Tongue (tissue), 2 donors: ENCODE measurements around the gene ASIC2. TPM values are rescaled to one million over a fixed set of nuclear protein-coding genes. Genes with fewer than 3 reads are reported as not detected.

Experiments
- DNase-seq: peaks from one replicate; pipeline ENCODE4 v3.0.0-alpha.2; 2015
- total RNA-seq: library from RNA; depleted of rRNA; stranded (reverse); fragments of >200 nt; gene quantifications from one replicate; pipeline ENCODE4 v1.2.3, GENCODE V29; 2014

Gene ASIC2
- total RNA-seq, 1 donor from 2014 or later, result 0.10 TPM

DNA sequence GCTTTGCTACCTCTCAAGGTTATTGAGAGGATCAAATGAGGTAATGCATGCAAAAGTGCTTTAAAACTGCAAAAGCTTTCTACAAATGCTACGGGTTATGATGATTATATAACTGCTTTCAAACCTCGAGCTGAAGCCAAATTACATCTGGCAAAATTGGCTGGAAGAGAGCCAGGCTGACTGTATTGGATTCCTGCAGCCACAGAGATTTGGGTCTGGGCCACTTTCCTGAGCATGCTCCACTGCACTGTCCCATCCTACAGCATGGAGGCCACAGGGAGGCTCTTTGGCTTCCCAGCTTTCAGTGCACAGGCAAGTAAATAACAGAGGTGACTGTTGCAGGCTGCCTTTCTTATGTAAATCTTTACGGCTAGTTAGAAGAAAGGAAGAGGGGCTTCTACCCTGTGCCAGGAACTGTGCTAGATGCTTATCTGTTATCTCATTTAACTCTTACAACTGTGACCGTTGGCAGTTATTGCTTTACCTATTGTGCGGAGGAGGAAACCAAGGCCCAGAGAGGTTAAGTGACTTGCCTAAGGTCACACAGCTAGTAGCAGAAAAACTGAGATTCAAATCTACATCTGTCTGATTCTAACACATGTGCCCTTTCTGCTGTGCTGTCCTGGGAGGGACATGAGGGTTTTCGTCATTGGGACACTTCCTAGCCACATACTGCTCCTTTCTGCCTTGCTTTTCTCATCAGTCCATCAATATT lies 179.7 kb downstream of the ASIC2 start:
- DNase-seq, result peak; percentile 88

DNA sequence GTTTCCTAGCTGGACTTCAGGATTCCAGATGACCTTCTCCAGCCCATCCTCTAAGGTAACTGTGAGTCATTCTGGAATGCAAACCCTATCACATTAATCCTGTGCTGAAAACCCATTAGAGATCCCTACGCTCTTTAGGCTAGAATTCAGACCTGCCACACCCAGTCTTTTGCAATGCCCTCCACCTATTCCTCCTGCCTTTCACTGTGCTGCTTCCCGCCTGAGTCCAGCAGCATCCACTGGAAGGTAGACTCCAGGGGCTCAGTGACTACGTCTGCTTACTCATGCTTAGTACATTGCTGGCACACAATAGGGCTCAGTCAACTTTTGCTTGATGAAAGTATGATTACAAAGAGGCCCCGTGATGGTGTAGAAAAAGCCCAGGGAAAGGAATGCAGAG lies 180.3 kb downstream of the ASIC2 start:
- DNase-seq, result no peak

DNA sequence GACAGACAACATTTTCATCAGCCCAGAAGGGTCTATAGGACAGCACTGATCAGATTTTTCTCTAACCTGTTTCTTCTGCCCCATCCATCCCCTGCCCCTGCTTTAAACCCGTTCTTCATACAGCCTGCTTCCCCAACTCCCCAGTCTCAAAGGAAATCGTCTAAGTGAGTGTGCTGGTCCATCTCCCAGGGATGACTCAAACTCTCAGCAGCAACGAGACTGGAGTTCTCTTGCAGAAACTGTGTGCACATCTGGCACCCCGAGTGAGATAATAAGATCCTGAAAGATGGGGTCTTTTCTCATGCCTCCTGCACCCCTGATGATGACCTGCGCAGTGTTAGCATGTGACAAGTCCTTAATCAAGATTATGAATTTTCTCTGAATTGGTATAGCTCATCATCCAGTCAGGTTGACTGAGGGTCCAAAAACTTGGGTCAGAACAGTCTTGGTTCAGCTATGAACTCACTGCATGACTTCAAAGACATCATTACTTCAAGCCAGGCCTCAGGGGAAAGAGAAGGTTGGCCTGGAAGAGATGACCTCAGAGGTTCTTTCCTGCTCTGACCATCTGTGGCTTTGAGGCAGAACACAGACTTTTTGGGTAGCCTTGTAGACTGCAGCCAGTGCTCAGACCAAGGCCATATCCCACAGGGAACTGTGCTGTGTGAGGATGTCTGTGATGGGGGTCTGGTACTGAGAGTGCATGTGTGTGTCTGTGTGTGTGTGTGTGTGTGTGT lies 183.6 kb downstream of the ASIC2 start:
- DNase-seq, result no peak

DNA sequence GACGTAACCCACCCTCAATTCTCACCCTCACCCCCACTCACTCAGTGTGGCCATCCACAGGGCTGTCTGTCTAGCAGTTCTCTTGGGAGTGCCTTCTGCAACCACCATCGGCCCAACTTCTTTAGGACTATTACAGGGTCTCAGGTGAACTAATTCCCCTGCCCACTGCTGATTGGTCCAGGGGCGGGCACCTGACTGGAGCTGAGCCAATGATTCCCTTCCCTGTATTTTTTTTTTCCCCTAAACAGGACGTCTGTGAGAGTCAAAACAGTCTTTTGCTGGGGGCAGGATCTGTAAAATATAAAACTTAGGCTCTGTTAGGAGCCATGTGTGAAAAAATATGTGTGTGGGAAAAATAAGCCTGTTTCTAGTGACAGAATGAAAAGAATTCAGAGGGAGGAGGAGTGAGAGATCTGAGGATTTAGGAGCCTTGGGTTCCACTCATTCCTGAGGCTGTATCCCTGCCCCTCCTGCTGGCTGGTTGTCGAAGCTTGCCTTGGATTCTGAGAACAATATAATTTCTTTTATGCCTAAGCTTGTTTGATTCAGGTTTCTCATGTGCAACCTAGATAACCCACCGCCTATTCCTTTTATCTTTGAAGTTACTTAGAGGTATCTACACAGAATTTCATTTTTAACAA lies 186.4 kb downstream of the ASIC2 start:
- DNase-seq, result no peak

DNA sequence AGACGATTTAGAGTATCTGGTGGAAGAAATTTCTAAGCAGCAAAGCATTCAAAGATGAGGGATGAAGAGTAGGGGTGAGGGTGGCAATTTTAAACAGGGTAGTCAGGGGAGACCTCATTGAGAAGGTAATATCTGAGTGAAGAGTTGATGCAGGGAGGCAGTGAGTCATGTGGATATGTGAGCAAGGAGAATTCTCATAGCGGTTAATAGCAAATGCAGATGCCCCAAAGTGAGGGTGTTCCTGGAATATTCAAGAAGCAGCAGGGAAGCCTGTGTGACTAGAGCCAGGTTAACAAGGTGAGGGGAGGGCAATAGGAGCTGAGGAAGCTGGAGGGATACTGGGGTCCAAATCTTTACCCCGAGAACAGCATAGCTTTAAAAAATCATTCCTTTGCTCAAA lies 187.2 kb downstream of the ASIC2 start:
- DNase-seq, result no peak

DNA sequence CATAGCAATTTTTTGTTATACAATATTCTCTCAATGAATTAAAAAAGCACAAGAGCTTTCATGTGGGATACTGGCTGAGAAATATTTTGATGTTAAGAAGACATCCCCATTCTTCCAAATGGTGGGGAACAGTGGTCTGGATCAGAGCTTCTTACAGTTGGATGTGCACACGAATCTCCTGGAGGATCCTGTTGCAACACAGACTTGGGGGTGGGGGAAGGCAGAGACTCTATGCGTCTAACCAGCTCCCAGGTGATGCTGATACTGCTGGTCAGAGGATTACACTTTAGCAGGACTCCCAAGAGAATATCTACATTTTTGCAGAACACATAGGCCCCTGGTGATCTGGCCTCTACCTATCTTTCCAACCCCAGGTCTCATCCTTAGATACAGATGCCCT lies 193.2 kb downstream of the ASIC2 start:
- DNase-seq, result no peak

DNA sequence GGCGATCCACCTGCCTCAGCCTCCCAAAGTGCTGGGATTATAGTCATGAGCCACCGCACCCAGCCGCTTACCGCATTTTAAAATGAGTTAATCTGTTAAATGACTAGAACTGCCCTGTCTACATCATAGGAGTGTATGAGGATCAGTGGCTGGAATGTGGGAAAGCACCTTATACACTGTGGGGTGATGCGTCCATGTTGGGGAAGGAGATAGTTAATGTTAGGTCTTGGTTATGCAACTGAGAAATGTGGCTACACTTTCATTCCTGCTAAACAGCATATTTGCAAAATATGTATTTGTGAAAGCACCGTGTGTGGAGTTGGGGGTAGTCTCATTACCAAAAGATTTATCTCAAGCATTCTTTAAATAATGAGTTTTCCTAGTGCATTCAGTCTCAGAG lies 193.8 kb downstream of the ASIC2 start:
- DNase-seq, result no peak

DNA sequence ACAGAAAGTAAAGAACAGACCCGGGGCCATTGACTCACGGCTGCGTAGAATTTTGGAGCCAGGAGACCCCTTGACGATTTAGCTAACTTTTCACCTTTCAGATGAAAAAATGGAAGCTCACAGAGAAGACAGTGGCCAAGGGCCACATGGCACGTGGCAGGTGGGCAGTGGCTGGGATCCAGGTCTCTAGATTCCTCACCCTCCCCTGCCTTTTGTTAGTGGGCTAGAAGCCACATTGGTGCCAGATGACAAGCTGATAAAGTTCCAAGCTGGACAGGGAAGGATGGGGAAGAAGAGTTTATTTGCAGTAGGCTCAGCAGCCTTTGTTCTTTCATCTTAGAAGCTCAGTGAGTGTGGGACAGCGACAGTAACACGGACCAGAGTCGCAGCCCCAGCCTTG lies 195.7 kb downstream of the ASIC2 start:
- DNase-seq, result no peak

DNA sequence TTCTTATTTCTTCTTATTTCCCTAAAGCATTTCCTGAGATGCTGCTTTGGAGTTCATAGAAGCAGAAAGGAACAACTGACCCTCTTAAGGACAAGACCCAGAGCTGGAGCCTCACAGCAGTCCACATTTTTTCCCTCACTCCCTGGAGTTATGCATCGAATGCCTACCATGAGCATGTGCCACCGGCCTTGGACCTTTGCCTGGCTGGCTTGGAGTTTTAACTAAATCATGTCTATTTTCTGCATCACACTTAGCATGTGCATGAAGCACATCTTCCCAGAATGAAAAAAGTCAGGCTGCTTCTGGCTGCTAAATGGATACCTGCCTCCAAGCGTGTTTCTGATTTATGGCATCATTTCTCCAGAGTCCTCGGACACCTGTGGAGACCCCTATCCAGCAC lies 196.9 kb downstream of the ASIC2 start:
- DNase-seq, result no peak

DNA sequence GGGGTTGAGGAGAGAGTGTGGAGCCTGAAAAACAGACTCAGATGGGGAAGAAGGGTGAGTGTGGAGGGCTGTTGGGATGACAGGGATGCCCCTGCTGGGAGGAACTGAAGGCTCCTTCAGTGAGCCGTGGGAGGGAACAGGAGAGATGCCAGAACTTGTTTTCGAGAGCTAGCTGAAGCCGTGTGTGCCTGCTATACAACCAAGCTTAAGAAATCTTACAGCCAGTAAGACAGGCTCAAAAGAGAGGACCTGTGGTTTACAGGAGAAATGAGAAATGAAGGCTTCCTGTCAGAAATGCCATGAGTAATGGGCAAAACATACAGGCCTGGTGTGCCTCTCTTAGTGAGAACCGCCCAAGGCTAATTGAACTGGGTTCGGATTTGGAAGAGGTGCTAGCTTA lies 201.8 kb downstream of the ASIC2 start:
- DNase-seq, result peak; percentile 19

DNA sequence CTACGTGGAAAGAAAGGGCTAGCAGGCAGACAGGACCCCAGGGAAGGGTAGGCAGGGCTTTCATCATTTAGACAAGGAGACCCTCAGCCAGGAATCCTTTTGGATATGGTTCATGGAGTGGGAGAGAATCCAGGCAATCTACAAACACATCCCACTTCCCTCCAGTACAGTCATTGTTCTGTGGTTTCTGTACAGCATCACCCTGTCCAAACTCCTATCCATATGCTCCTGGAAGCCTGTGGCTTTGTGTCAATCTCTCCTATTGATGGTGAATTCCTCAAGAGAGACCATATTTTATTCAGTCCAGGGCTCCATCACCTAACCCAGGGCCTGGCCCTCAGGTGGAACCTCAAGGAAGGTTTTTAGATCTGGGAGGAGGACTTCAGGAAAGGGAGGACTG lies 202.3 kb downstream of the ASIC2 start:
- DNase-seq, result no peak

DNA sequence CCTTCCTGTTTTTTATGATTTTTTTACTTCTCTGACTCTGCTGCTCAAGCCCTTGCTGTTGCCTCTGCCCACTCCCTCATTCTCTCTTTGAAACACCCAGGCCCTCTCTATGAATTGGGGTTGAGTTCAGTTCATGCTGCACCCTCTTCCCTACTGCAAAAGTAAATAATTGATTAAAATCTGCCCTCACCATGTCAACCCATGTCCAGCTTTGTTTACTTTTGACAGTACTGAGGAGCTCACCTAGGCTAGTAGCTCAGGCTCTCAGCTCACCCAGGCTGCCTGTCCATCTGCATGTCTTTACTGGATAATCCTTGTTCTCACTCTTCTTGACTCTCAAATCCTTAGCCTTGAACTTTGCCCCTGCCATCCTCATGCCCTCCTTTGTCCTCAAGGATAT lies 206.2 kb downstream of the ASIC2 start:
- no peak for DNase-seq

DNA sequence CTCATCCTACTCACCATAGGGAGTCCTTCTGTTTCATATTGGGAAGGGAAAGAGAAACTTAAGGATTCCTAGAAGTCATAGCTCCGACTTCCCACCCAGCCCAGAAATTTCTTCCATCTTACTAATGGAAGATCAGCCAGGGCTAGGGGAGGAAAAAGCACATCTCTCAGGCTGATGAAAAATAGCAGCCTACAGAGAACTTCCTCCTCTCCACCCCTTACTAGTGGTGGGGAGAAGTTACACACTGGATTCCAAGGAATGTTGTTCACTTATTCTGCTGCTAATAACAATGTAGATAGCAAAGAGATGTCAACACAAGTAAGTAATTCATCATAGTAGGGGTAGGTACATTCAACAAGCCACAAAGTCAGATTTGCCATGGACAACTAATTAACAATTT lies 207.1 kb downstream of the ASIC2 start:
- DNase-seq, result no peak

DNA sequence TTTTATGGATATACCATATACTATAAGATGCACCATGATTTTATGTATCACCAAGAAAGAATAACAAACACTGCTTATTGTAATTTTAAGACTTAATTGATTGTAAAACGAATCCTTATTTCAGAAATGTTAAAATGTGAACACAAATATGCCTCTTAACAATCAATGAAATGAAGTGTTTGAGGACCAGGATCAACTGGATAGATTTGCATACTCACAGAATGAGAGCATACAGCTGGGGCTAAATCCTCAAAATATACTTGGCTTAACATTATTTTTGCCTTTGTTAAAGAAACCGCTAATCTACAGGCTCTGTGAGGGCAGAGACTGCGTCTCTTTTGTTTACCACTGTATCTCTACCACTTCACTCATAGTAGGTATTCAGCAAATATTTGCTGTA lies 207.8 kb downstream of the ASIC2 start:
- no peak for DNase-seq

DNA sequence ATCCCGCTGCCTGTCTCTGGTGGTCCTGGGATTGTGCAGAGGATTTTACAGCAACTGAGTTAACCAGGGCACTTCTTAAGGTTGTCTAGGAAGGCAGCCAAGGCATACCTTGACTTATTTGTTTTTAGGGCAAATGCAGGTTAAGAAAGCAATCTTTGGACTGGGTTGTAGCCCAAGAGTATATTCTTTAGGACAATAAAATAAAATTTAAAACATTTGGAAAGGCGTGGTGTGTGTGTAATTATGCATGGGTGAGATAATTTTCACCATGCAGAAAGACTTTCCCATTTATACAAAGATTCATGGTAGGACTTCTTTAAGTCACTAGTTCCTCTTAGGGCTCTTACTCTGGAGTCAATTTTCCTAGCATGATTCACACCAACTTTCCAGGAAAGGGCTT lies 208.3 kb downstream of the ASIC2 start:
- no peak for DNase-seq

DNA sequence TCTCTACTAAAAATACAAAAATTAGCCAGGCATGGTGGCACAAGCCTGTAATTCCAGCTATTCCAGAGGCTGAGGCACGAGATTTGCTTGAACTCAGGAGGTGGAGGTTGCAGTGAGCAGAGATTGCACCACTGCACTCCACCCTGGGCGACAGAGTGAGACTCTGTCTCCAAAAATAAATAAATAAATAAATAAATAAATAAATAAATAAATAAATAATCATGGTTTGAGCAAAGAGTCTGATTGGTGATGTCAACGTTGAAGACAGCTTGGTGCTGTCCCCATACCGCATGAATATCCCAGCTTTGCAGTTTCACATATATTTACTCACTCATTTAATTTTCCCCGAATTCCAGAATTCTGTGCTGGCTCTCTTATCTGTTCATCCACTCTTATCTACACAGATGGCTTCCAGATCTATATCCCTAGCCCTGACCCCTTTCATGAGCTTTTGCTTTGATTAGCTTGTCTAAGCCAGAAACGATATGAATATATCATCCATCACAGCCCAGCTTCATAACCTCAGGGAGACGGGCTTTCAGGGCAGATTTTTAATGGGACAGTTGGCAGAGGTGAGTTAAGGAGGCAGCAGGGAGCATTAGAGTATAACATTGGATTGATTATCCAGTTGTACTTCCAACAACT lies 210.4 kb downstream of the ASIC2 start:
- no peak for DNase-seq

DNA sequence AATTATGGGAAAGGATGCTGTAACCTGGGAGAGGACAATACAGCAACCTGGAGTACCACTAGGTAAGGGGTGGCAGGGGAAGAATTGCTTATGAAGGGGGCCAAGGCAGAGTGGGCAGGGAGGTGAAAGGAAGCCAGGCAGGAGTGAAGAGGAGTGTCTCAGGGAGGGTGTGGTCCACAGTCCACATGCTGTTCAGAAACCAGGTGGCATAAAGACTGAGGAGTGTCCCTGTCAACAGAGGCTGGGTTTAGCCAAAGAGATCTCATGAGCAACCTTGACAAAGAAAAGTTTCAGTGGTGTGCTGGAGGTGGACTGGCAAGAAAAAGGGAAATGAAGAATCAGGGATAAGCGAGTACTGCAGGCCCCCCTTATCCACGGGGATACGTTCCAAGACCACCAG lies 213.0 kb downstream of the ASIC2 start:
- no peak for DNase-seq

DNA sequence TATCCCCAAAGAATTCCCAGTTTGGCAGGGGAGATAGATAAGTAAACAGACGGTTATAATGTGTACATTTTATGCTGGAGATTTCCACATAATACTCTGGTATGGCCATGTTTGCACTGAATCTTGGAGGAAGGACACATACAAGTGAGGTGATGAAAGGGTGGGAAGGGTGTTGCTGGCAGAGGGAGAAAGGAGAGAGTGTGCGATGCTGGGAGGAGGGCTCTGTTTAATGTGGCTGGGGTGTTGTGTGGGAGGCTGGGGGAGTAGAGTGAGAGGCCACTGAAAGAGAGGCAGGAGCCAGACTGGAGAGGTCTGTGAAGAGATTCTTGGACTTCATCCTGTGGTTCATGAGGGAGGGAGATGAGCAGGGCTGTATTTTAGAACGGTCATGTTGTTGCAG lies 213.9 kb downstream of the ASIC2 start:
- DNase-seq, result no peak

DNA sequence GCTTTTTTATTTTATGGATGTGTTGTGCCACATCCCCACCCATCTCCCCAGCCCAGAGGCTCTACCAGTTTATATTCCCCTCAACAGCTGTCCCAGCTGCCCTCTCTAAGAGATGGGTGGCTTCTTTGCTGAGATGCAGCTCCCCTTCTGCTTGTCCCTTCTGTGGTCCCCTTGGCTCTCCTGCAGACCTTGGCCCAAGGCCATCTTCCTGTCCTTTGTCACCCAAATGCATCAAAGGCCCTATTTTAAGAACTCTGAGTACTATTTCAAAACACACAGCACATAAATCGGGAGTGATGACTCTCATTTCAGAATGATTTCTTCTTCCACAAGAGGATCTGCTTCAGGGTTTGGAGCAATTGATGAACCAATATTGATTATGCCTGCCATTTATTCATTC lies 216.1 kb downstream of the ASIC2 start:
- DNase-seq, result no peak

DNA sequence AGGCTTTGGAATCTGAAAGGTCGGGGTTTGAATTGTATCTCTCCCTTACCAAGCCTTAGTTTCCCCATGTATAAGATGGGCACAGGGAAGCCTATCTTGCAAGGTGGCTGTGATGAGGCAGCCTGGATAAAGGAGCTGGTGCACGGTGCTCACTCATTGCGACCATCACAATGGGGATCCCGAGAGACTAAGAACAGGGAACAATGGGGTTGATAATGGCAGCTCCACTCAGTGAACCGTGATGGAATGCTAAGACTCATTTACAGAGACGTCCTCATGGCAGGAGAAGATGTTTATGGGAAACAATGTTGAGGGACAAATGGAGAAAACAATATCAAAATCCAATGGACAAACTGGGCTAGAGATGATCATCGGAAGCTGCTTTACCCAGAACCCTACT lies 219.7 kb downstream of the ASIC2 start:
- no peak for DNase-seq

DNA sequence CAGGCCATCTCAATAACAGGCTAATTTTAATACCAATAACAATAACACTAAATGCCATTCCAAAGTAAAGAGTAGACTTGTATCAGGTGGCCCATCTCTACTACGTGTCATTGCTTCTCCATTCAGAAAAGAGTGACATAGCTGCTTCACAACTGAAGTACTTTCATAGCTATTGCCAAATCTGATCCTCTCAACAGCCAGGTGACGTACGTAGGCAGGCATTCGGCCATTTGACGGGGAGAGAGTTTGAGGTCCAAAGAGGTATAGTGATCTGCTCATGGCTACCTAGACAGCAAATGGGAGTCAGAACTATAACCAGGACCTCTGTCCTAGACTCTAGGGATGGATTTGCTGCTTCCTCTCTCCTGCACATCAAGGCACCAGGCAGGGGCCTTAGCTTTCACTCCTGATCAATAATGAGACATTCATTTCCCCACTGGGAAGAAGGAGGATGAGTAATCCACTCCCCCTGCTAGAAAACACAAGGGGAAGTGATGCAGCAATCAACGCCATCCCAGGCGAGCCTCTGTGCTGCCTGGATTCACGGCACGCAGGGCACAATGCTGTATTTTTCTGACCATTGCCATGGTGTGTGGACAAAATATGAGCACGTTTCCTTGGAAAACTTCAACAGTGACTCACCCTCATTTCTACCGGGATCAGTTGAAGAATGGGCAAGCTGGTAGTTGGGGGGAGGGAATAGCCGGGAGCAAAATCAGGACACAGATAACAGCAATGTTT lies 220.5 kb downstream of the ASIC2 start:
- no peak for DNase-seq

DNA sequence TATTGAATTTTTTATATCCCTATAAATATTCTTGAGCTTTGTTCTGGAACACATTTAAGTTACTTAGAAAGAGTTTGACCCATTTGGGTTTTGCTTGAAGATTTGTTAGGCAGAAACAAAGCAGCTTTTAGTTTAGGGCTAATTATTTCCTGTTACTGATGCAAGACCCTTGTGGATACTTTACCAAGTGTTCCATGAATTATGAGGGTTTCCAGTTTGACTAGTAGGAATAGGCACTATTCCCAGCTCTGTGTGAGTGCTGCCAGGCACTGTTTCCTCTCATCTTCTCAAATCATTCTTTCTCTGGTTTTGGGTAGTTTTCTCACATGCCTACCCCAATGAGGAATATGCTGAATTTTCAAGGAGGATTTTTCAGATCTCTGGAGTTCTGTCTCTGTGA lies 221.4 kb downstream of the ASIC2 start:
- no peak for DNase-seq

DNA sequence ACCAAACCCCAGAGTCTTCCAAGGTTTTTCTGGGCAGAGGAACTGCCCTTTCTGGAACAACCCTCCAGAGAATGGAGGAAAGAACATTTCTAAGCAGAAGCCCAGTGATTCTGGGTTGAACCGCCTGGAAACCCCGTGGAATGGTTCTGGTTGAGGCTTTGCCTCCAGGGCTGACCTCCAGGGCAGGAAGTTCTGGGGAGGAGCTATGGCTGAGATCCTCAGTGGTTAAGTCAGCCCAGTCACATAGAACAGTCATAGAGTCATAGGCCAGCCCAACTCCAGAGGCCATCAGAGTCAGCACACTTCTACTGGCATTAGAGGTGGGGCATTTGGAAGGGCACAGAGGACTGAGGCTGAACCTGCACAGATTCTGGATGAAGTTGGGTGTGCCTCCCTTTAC lies 235.5 kb downstream of the ASIC2 start:
- no peak for DNase-seq
